GM12892 (cell line): ENCODE measurements around the gene LRRC37A.
"Not testable (repeated sequence)": the region's sequence is repeated elsewhere in the genome, so short reads cannot be mapped to it uniquely, and the experiment has no call there.

Source experiments
- POLR2A ChIP-seq: IDR thresholded peaks from 2 replicates; pipeline ENCODE4 v1.6.1; 2011; ENCODE audit warnings: low read depth, low read length, control low read depth
- POLR2AphosphoS5 ChIP-seq: IDR thresholded peaks from 2 replicates; pipeline ENCODE4 v1.6.1; 2011; ENCODE audit warnings: low read depth, low read length, control low read depth

DNA sequence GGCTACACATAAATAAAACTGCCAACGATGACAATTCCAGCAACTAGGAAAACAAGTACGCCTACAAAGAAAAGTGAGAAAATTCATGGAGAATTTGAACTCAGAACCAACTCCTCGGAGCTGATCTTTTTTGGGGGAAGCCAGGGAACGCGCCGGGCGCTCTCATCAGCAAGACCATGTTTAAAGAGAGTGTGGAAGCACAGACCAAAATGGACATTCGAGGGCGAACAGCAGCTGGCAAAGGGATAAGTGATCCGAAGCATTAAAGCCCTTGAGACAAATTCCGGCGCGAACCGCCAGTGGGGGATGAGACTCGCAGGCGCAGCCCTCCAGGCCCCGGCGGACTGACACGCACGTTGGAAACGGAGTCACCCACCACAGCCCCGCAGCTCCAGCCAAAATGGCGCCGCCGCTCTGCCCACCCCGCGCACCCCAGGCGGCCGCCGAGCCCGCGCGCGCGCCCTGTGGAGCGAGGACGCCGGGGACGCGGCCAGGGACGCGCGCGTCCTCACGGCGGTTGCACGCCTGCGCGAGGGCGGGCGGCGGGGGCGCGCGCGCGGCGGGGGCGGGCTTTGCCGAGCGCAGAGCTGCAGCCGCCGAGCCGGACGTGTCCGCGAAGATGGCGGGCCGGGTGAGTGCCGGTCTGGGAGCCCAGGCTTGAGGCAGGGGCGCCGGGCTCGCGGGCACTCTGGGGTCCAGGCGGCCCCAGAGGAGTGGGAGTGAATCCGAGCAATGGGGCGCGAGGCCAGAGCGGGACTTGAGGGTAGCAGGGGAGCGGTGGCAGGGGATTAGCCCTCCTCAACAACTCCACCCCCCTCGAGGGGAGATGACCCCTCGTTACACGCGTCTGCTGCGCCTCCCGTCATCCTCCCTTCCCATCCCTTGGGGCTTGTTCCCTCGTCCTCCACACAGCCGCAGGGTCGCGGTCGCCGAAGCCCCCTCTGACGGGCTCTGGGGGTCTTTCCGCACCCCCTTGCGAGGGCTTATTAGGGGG is 77.6 kb downstream of the LRRC37A start:
- TF ChIP-seq POLR2AphosphoS5, POLR2A: not testable (repeated sequence)
